ENCODE measurements around the gene AP1B1.
"Not testable (repeated sequence)": the region's sequence is repeated elsewhere in the genome, so short reads cannot be mapped to it uniquely, and the experiment has no call there.

The AP1B1 gene

GRCh38 chr22:29386708-29387107 lies 1.7 kb downstream of the AP1B1 start:
- DNase-seq (ENCODE audit: low spot score) = no peak

- DNase-seq (ENCODE audit: low spot score) = no peak
Observed at GRCh38 chr22:29385748-29386147, 2.6 kb downstream of the AP1B1 start.

DNA sequence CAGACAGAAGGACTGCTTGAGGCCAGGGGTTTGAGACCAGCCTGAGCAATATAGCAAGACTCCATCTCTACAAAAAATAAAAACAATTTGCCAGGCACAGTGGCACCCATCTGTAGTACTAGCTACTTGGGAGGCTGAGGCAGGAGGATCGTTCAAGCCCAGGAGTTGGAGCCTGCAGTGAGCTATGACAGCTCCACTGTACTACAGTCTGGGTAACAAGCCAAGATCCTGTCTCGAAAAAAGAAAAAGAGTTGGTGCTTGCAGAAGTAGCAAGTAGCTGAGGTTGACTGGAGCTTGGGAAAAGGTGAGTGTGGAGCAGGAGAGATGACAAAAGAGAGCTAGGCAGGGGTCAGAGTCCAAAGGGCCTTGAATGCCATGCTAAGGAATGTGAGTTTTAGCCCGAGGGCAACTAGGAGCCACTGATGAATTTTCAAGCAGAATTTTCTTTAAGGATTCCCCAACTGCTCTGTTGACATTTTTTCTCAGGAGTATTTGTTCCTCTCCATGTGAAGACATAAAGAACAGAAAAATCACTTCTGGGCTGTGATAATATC lies 3.1 kb downstream of the AP1B1 start:
- no peak for DNase-seq (ENCODE audit: low spot score)

- no peak for DNase-seq (ENCODE audit: low spot score)
Observed at GRCh38 chr22:29383740-29384139, 4.6 kb downstream of the AP1B1 start.

DNA sequence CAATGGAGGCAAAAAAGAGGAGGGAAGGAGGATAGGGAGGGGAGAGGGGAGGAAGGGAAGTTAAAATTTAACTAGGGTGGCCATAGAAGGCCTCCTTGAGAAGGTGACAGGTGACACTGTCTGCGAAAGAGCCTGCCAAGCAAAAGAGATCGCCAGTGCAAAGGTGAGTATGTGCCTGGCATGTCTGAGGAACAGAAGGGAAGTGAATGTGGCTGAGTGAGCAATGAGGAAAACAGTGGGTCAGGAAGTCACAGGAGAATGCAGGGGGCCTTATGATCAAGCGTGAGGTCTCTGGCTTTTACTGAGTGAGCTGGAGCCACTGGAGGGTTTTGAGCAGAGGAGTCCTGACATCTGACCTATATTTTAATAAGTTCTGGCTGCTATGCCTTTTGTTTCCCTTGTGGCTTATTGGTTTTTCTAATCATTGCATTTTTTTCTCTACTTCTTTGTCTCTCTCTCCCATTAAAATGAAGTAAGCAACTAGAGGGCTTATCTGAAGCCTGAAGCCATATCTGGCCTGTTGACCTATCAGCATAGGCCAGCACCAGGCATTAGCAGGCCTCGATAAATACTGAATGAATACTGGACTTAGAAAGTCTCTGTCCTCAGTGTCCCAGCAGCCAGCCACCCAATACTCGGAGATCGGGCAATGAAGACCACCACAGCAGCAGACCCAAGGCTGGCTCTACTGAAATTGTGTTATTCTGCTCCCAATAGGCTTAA lies 5.6 kb downstream of the AP1B1 start:
- no peak for DNase-seq (ENCODE audit: low spot score)

DNA sequence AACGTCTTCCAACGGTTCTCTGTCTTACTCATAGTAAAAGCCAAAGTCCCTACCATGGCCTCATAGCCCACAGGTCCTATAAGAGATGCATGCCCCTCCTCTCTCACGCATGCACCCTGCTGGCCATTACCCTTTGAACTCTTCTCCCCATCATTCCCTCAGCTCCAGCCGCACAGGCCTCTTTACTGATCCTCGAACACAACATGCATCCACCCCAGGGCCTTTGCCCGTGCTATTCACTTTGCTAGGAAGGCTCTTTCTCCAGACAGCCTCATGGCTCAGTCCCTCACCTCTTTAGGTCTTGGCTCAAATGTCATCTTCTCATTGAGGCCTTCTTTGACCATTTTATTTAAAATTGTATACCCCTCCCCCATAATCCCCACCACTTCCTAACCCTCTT lies 7.5 kb downstream of the AP1B1 start:
- DNase-seq (ENCODE audit: low spot score) = no peak

DNA sequence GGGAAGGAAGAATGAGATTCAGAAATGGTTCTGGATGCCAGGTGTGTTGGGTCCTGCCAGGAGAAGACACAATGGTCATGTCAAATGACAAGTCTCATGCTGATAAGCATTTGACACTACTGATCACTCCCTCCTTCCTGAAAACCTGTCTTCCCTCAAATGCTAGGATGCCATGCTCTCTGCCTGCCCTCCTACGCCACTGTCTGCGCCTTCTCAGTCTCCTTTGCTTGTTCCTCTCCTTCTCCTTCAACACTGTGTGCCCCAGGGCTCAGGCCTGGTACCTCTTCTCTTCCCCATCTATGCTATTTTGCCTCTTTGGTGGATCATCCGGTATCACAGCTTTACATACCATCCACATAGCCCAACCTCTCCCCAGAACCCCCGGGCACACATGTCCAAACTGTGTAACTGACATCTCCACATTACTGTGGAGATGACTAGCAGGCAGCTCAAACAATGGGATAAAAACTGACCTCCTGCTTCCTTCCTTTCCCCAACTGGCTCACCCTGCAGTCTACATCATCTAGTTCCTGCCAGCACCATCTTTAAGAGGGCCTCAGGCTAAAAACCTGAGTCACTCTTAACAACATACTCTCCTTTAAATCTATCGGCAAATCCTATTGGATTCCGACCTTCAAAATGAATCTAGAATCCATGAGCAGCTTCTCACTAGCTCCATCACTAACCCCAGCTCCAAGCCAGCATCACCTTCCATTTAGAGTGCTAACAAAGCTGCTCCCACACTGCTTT lies 8.2 kb downstream of the AP1B1 start:
- DNase-seq (ENCODE audit: low spot score) = no peak

DNA sequence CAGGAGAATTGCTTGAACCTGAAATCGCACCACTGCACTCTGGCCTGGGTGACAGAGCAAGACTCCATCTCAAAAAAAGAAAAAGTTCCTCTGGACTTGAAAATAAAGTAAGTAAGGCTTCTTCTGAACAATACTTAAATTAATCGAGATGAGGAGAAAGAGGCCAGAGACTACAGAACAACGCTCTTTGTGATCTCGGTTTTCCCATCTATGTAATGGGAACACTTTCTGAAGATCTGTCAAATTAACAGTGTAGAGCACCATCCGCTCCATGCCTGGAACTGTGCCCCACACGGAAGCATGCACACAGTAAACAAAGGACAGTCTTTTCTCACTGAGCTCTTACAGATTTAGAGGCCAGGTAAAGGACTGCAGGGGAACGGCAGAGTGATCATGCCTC lies 9.1 kb downstream of the AP1B1 start:
- DNase-seq (ENCODE audit: low spot score) = no peak

DNA sequence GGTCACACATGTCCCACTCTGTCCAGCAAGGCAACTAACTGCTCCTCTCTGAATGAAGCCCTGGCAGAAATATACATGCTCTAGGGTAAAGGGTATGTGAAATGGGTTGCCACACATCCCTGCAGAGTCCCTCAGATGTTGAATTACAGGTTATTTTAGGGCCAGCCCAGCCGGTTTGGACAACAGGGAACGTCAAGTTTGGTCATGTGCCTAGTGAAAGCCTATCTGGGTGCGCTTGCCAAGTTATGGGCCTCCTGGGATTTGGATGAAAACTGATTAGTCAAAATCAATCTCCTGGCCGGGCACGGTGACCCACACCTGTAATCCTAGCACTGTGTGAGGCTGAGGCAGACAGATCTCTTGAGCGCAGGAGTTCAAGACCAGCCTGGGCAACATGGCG lies 10.4 kb downstream of the AP1B1 start:
- no peak for DNase-seq (ENCODE audit: low spot score)

DNA sequence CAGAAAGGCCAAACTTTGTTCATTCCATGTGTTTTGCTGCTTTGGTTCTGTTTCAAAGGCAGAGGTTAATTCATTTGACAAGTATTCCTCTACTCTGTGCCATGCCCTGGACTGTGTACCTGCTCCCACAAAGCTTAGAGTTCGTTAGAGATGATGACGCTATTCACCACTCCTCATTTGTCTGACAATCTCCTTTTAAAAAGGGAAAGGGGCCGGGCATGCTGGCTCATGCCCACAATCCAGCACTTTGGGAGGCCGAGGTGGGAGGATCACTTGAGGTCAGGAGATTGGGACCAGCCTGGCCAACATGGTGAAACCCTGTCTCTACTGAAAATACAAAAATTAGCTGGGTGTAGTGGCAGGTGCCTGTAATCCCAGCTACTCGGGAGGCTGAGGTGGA lies 11.7 kb downstream of the AP1B1 start:
- DNase-seq (ENCODE audit: low spot score) = not testable (repeated sequence)

DNA sequence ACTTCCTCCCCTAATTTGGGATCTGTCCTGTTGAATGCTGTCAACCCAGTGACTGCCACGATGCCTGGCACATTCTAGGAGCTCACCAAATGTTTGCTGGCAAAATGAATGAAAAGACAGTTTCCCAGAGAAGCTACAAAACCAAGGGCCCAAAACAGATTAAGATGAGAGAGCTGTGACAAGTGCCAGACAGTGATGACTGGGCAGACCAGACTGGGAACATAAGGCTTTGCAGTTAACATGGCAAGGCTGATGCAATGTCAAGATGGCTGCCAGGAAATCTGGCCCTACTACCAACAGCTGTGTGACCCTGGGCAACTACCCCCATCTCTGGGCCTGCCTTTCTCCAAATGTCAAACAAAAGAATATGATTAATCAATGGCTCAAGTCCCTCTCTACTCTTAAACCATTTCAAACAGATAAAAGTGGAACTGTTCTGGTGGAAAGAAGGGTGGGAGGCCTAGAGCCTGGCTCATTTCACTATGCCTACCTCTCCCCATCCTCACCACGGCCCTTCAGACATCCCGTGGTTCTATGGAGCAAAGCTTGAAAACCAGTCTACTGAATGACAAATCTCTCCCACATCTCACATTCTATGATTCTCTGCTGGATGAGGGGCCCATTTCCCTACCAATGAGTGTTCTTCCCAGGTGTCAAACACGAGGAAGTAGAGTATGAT lies 12.8 kb downstream of the AP1B1 start:
- DNase-seq (ENCODE audit: low spot score) = no peak

- DNase-seq (ENCODE audit: low spot score) = not testable (repeated sequence)
Observed at GRCh38 chr22:29374806-29375205, 13.6 kb downstream of the AP1B1 start.

- DNase-seq (ENCODE audit: low spot score) = no peak
Observed at GRCh38 chr22:29374401-29374800, 14.0 kb downstream of the AP1B1 start.

DNA sequence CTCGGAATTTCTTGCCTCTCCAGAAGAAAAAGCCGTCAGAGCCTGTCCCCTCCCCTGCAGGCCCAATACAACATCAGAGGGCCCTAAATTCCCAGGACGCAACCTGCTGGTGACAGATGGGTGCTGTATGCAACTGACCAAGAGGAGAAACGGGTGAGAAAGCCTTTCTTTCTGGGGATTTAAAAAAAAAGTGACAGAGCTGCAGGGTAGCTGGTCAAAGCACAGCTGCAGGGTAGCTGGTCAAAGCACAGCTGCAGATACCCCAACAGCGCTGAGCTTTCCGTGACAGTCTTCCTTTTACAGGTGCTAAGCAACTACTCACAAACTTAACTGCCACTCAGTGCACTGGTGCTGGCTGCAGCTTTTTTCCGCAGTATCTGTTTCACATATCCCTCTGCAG lies 17.8 kb downstream of the AP1B1 start:
- DNase-seq (ENCODE audit: low spot score) = no peak

- DNase-seq (ENCODE audit: low spot score) = no peak
Observed at GRCh38 chr22:29369460-29369859, 18.9 kb downstream of the AP1B1 start.

DNA sequence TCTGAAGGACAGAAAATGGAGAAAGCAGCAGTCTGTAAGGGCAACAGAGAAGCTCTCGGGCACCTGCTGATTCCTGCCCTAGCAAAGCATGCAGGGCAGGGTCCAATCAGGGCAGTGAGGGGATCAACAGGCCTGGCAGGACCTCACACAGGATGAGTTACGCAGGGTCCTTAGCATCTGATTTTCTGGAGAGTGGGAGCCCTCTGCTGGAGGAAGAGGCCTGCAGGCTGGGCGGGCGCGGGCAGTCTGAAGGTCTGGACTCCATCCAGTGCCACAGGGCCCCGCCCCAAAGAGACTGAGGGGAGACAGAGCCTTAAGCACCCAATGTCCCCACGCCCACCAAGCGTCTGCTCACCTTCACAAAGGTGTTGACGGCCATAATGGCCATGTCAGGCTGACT lies 28.9 kb downstream of the AP1B1 start:
- DNase-seq (ENCODE audit: low spot score) = no peak

DNA sequence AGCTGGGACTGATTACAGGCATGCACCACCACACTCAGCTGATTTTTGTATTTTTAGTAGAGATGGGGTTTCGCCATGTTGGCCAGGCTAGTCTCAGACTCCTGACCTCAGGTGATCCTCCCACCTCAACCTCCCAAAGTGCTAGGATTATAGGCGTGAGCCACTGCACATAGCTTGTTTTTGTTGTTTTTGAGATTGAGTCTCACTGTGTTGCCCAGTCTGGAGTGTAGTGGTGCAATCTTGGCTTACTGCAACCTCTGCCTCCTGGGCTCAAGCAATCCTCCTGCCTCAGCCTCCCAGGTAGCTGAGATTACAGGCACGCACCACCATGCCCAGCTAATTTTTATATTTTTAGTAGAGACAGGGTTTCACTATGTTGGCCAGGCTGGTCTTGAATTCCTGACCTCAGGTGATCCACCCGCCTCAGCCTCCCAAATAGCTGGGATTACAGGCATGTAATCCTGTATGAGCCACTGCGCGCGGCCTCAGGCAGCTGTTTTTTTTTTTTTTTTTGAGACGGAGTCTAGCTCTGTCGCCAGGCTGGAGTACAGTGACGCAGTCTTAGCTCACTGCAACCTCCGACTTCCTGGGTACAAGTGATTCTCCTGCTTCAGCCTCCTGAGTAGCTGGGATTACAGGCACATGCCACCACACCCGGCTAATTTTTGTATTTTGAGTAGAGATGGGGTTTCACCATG lies 31.0 kb downstream of the AP1B1 start:
- DNase-seq (ENCODE audit: low spot score) = not testable (repeated sequence)

DNA sequence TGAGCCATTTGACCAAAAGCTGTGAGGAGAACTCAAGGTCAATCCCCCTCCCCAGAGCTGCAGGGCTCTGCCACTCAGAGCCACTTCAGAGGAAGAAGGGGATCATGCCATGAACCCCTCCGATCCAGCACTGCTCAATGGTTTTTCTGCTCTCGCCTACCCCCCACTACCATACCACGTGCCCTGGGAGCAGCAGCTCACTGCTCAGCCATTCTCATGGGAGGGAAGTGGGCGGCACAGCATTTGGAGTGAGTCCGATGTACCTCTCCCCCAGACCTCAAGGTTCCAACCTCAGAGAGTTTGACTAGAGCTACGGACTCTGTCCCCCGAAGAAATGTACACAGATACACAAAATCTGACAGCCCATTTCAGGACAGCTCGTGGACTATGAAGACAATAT lies 34.5 kb downstream of the AP1B1 start:
- DNase-seq (ENCODE audit: low spot score) = no peak

- DNase-seq (ENCODE audit: low spot score) = no peak
Observed at GRCh38 chr22:29353286-29353685, 35.1 kb downstream of the AP1B1 start.

DNA sequence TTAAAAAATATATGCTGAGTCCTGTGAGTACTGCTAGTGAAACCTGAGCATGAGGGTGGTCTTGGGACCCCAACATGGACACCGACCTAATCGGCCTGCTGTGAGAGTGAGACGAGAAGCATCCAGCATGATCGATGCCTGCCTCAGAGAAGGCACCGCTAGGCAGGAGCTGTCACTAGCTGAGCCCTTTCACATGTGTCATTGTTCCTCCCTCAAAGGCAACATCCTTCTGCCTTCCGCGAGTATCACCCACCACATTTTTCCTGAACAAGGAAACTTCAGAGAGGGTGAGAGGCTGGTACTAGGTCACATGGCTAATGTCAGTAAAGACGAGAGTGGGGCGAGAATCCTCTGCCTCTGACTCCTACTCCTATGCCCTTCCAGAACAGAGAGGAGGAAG lies 35.6 kb downstream of the AP1B1 start:
- DNase-seq (ENCODE audit: low spot score) = no peak

DNA sequence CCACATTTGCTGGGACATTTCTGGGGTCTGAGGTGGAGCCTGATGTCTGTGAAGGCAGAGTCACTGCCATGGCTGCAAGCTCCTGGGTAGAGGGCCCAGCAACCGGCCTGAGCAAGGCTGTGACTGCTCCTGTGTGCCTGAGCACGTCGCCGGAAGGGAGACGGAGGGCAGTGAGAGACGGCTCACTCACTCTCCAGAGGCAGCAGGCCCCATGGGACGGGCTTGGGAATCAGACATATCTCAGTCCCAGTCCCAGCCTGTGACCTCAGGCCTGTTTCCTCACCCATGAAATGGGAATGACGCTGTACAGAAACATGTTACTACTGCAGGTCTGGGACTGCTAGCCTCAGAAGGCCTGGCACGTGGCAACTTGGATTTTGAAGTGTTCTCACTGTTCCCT lies 36.5 kb downstream of the AP1B1 start:
- DNase-seq (ENCODE audit: low spot score) = no peak

- DNase-seq (ENCODE audit: low spot score) = no peak
Observed at GRCh38 chr22:29351042-29351441, 37.3 kb downstream of the AP1B1 start.
